Measurements from ENCODE around the gene FRAS1.

Gene FRAS1

DNA sequence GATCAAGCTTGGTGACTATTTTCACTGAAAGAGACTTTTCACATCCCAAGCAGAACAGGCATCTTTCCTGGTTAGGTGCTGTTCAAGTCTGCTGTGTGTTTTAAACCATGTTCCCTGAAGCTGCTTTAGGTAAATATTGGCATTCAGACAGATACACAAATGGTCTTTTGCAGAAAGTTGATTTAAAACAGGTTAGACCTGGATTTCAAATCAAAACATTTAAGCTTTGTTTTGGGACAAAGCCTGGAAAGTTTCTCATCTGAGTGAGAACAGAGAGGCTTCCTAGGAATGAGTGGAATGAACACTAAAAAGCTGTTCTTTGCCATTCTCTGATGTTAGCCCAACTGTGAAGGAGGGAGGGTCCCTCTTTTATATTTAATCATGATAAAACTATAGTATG, 504.6 kb downstream of the FRAS1 start:
- FAIRE-seq (no peak), DNase-seq (ENCODE audit: insufficient read length, low spot score) (no peak)

GRCh38 chr4:78562687-78563086, 505.6 kb downstream of the FRAS1 start:
- DNase-seq (ENCODE audit: insufficient read length, low spot score) (no peak), FAIRE-seq (no peak)

GRCh38 chr4:78565971-78566372, 508.8 kb downstream of the FRAS1 start:
- FAIRE-seq (no peak), DNase-seq (ENCODE audit: insufficient read length, low spot score) (no peak)

GRCh38 chr4:78566834-78567499, 509.8 kb downstream of the FRAS1 start:
- DNase-seq (ENCODE audit: insufficient read length, low spot score) = no peak
- no peak for FAIRE-seq

GRCh38 chr4:78567500-78568060, 510.5 kb downstream of the FRAS1 start:
- FAIRE-seq = no peak

DNA sequence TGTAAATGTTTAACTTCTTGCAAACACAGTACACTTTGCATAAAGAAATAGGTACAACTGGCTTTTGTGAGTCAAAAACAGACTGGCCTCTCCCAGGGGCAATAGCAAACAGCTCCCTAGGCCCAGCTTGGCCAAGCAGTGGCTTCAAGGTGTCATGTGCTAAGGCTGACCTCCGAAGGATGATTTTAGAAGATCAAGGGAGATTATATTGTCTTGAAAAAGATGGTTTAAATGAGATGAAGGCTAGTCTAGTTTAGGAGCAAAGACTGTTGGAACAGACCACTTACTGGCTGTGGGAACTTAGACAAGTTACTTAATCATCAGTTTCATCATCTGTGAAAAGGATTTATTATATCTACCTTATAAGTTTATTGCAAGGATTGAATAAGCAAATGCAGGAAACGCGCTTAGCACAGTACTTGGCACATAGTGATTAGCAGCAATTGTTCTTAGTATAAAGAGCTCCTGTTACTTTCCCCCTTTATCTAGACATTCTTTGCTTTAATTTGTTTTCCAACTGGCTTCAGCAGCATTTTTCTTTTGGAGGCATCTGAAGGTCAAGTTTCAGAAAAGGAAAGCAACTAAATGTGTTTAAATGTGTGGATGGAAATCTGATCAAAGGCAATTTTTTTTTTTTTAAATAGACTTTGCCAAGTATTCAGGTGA, 511.6 kb downstream of the FRAS1 start:
- DNase-seq (ENCODE audit: insufficient read length, low spot score) (no peak), FAIRE-seq (no peak)

More at GRCh38 chr4:78567500-78568060, 510.5 kb downstream of the FRAS1 start:
- no peak for DNase-seq (ENCODE audit: insufficient read length, low spot score)

- FAIRE-seq (no peak), DNase-seq (ENCODE audit: insufficient read length, low spot score) (peak; percentile 38)
Observed at GRCh38 chr4:78569306-78569821, 512.2 kb downstream of the FRAS1 start.

DNA sequence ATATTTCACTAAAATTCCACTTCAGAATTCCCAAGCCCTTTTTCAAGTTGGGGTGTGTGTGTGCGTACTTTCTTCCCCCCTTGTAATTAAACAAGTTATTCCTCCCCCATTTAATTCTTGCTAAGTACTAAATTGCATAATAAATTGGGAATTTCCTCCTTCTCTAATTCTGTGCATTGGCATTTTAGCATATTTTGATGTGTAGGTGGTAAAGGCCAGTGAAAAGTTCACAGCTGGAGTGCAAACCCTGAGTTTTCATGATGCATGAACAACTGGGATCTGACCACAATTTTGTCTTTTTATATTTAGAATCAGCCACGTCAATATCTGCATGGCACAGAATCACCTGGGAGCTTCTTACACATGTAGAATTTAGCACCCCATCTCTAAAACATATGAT, 513.0 kb downstream of the FRAS1 start:
- FAIRE-seq = no peak
- no peak for DNase-seq (ENCODE audit: insufficient read length, low spot score)

DNA sequence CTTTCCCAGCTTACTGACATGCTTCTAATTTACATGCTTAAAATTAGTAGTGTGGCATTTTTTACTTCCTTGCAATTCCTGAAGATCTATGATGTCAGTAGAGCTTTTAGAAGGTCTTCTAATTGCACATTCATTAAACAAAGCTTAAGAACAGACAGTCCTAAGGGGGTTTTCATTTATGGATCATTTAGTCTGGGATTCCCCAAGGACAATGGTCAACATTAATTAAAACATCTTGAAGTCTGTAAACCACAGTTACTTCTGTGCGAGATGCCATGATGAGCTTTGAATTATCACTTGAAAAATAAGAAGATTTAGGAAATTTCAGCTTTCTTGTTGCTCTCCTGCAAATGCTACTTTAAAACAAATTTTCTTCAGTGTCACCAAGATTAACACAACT, 514.7 kb downstream of the FRAS1 start:
- DNase-seq (ENCODE audit: insufficient read length, low spot score) (no peak), FAIRE-seq (no peak)

DNA sequence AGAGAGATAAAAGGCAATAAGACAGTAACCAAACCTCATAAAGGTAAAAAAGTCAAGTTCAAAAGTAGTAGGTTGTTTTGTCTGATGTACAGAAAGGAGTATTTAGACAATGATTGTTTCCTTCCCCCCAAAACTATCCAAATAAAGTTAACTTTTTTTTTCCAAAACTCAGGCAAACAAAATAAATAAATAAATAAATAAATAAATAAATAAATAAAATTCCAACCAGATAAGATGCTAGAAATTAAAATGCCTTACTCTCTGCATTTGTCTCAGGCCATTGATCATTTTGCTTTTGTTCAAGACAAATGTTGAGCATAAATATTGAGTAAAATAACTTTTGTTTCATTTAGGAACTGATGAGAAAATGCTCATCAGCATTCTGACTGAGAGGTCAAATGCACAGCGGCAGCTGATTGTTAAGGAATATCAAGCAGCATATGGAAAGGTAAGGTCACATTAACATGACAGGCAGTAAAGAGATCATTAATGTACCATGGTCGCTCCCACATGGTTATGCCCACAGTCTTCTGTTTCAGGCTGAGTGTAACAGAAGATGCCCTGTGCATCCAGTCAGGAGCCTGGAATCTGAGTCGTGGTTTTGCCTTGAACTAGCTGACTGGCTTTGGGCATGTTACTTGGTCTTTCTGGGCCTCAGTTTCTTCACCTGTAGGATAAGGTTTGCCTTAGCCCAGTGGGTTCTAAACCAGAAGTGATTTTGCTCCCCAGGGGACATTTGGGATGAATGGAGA, 521.7 kb downstream of the FRAS1 start:
- DNase-seq (ENCODE audit: insufficient read length, low spot score) (no peak), FAIRE-seq (no peak)

GRCh38 chr4:78581618-78582017, 524.5 kb downstream of the FRAS1 start:
- DNase-seq (ENCODE audit: insufficient read length, low spot score) = no peak
- FAIRE-seq = no peak

DNA sequence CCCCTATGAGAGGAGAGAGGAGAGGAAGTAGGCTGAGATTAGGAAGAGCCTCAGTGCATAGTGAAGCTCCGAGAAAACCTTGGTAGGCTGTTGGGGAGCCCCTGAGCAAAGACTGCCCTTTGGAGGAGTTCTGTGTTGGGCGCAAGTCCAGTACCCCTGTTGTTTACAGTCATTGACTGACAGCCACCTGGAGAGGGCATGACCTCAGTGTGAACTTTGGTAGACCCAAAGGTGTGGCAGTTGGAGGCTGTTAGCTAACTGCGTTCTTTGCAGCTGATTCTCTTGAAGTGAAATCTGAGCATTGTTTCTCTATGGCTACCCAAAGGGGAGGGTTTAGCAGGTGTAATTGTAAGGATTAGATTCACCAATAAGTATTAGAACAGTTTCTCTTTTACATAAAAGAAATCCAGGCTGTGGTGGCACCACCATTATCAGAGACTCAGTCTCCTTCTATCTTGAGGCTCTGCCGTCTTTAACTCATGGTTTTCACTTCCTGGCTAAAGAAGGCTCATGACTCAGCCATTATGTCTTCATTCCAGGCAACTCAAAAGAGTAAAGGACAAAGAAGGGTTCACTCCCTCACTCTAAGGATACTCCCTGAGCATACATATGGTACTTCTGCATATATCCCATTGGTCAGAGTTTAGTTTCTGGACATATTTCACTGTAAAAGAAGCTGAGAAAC, 527.9 kb downstream of the FRAS1 start:
- DNase-seq (ENCODE audit: insufficient read length, low spot score) = no peak
- no peak for FAIRE-seq

GRCh38 chr4:78585633-78586032, 528.5 kb downstream of the FRAS1 start:
- DNase-seq (ENCODE audit: insufficient read length, low spot score) (no peak), FAIRE-seq (no peak)

DNA sequence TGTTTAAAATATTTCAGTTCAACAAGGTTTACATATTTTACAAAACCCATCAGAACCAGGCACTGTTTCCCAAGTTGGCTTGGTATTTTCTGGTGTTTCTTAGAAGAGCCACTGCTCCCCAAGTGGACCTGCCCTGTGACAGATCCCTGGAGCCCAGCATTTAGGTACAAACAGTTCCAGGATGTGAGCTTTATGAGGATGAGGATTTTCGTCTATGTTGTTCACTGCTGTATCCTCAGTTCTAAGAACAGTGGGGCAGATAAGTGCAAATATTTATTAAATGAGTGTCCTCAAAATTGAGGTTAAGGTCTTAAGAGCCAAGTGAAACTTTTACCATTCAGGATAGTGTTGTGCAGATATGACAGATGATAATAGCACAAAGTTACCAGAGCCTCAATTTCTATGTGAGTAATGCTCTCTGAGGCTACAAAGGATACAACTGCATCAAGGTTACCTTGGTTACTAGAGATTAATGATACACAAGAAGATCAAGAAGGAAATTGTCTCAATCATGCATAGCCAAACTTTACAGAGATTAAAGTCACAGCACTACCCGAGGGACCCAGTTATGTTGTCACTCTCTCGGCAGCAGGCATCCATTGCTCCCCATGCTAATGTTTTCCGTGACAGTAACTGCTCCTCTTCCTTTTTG, 531.9 kb downstream of the FRAS1 start:
- FAIRE-seq (no peak), DNase-seq (ENCODE audit: insufficient read length, low spot score) (no peak)

DNA sequence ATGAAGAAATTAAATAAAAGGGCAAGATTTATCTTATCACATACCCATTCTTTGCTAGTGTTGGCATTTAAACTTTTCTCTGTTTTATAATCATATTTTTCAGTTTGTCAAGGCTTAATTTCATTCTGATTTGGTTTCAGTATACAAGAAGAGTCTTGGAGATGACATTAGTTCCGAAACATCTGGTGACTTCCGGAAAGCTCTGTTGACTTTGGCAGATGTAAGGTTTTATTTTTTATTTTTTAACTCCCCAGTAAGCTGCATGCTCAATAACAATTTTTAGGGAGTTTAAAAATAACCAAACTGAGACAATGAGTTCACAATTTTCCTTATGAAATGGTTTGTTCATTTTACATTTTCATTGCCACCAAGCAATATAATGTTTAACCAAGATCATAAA, 534.3 kb downstream of the FRAS1 start:
- FAIRE-seq (no peak), DNase-seq (ENCODE audit: insufficient read length, low spot score) (no peak)

GRCh38 chr4:78592088-78592783, 535.1 kb downstream of the FRAS1 start:
- DNase-seq (ENCODE audit: insufficient read length, low spot score) (no peak), FAIRE-seq (no peak)

Measured in HTR-8/SVneo (cell line).